Gastrocnemius medialis (tissue), 4 donors: Measurements from ENCODE around the gene DZIP1. TPM values are rescaled to one million over a fixed set of nuclear protein-coding genes. Genes with fewer than 3 reads are reported as not detected.
"Not testable (repeated sequence)": the region's sequence is repeated elsewhere in the genome, so short reads cannot be mapped to it uniquely, and the experiment has no call there.

Experiments used
- ATAC-seq, 2 donors: fragments of 150-250 bp; one replicate each; pipeline ENCODE4 v1.9.1; 2016
- DNase-seq, 2 donors: peaks; one replicate each; pipeline ENCODE4 v3.0.0-alpha.2; 2019
- H3K27ac ChIP-seq, 4 donors: fragments of 200-600 bp; sonication (generic); 1 replicate in 1 of 4; 2 replicates in 3 of 4; pipeline ENCODE4 v1.5.1; 2016 to 2018; ENCODE audit warnings: mild to moderate bottlenecking in 2 of 4, moderate library complexity in 1 of 4
- H3K27me3 ChIP-seq, 3 donors: fragments of 200-600 bp; sonication (generic) in 2 of 3; 1 replicate in 1 of 3; 2 replicates in 2 of 3; pipeline versions ENCODE4 v1.5.1 to v1.6.0; 2016 to 2019; ENCODE audit warnings: mild to moderate bottlenecking in 1 of 3, moderate library complexity in 1 of 3
- H3K36me3 ChIP-seq, 2 donors: fragments of 200-600 bp; sonication (generic) in 1 of 2; one replicate each; pipeline ENCODE4 v1.5.1; 2017 to 2018
- H3K4me1 ChIP-seq, 2 donors: fragments of 200-600 bp; sonication (generic) in 1 of 2; one replicate each; pipeline ENCODE4 v1.5.1; 2016 to 2017; ENCODE audit warnings: mild to moderate bottlenecking in 2 of 2
- H3K4me3 ChIP-seq, 4 donors: fragments of 200-600 bp; sonication (generic) in 3 of 4; 1 replicate in 1 of 4; 2 replicates in 3 of 4; pipeline ENCODE4 v1.5.1; 2016 to 2019; ENCODE audit warnings: mild to moderate bottlenecking in 2 of 4
- H3K9me3 ChIP-seq, 3 donors: fragments of 200-600 bp; sonication (generic) in 2 of 3; 1 replicate in 1 of 3; 2 replicates in 2 of 3; pipeline ENCODE4 v1.5.1; 2016 to 2019
- CTCF ChIP-seq, 5 experiments: fragments of 450-650 bp in 3 of 5; fragments of 200-600 bp in 2 of 5; sonication (generic) in 2 of 5; IDR thresholded peaks in 4 of 5; conservative IDR thresholded peaks in 1 of 5; 1 replicate in 4 of 5; 2 replicates in 1 of 5; pipeline ENCODE4 v1.5.1; 2016 to 2019; ENCODE audit warnings: antibody characterized with exemption in 5 of 5, mild to moderate bottlenecking in 3 of 5, moderate library complexity in 3 of 5
- POLR2A ChIP-seq, 2 donors: fragments of 450-650 bp; IDR thresholded peaks; one replicate each; pipeline ENCODE4 v1.6.1; 2017; ENCODE audit warnings: antibody characterized with exemption in 2 of 2, mild to moderate bottlenecking in 2 of 2, moderate library complexity in 2 of 2
- in situ Hi-C, 4 donors: fragments of 200-750 bp; cut with MboI; loops; one replicate each; pipeline versions ENCODE4 v1.15.0 to v1.8.0; 2017; ENCODE audit warnings: low sequenced_read_pairs in 4 of 4
- intact Hi-C: fragments of 100-400 bp; cut with DNase I; formaldehyde crosslinking; loops from one replicate; pipeline ENCODE4 v1.15.1; 2023; ENCODE audit warnings: low total_unique reads
- total RNA-seq, 4 donors: library from RNA; depleted of rRNA; stranded (reverse); fragments of >200 nt; gene quantifications; one replicate each; pipeline versions ENCODE4 v1.1.0 to v1.2.3, GENCODE V29; 2016

DZIP1 gene
- total RNA-seq, 4 donors from 2014 or later: 0.22 to 5.6 (median 2.2) TPM

DNA sequence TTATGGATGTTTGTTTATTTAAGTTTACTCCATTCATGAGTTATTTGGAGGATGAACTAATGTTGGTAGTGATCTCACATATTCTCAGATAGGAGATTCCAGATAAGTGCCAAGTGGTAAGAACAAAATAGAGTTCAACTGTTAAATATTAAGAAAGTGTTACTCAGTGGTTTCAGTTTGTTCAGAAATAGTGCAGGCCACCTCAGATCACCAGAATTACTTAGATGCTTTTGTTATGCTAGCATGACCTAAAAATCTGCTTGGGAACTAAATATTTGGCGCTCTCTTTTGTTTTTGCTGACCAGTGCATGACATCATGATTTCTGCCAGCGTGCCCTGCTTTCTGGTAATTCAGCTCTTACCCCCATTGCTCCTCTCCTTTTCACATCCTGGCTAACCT, 76.4 kb downstream of the DZIP1 start:
- Histone ChIP-seq H3K36me3 (no peaks in the 10 kb centered on the region), H3K4me1 (no peaks in the 10 kb centered on the region), H3K27ac (no peak overlapping the region), H3K4me3 (no peak overlapping the region), H3K27me3 (no peaks in the 10 kb centered on the region), H3K9me3 (no peaks in the 10 kb centered on the region)
- ATAC-seq: no peak
- in situ Hi-C loops (no loop called here), intact Hi-C loops (no loop called here)
- TF ChIP-seq POLR2A (IDR thresholded peaks at IDR 0.05) (no peak), CTCF (IDR thresholded peaks at IDR 0.05 in 4 of 5, conservative IDR thresholded peaks at IDR 0.05 in 1 of 5) (no peak)
- no peak for DNase-seq

GRCh38 chr13:95565758-95566157, 78.7 kb downstream of the DZIP1 start:
- DNase-seq, H3K4me3 ChIP-seq, ATAC-seq, intact Hi-C loops, H3K27ac ChIP-seq, H3K27me3 ChIP-seq, H3K36me3 ChIP-seq, in situ Hi-C loops, H3K4me1 ChIP-seq, H3K9me3 ChIP-seq: not testable (repeated sequence)

GRCh38 chr13:95564733-95565291, 79.7 kb downstream of the DZIP1 start:
- ATAC-seq: no peak
- TF ChIP-seq POLR2A (IDR thresholded peaks at IDR 0.05): no peak
- no peak for TF ChIP-seq CTCF (IDR thresholded peaks at IDR 0.05 in 4 of 5, conservative IDR thresholded peaks at IDR 0.05 in 1 of 5)

DNA sequence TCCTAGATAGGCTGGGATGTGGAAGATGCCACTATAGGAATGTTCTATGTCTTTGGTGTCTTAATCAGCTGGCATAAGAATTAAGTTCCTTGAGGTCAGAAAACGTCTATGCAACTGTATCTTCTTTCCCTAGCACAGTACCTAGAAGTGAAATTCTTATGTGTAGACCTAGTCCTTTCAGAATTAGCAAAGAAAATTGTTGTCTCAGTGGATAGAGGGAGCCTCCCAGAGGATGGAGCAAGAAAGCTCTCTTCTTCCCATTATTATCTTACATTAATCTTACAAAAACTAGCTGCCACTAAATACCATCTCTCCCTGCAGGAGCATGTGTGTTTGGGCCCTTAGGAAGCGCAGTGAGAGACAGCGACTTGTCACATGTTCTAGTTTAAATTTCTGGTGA, 80.4 kb downstream of the DZIP1 start:
- Histone ChIP-seq H3K4me3 (no peak overlapping the region), H3K9me3 (no peaks in the 10 kb centered on the region), H3K36me3 (no peaks in the 10 kb centered on the region), H3K27ac (no peak overlapping the region), H3K4me1 (no peaks in the 10 kb centered on the region), H3K27me3 (no peaks in the 10 kb centered on the region)
- ATAC-seq (no peak), DNase-seq (no peak)
- TF ChIP-seq CTCF (IDR thresholded peaks at IDR 0.05 in 4 of 5, conservative IDR thresholded peaks at IDR 0.05 in 1 of 5) (no peak), POLR2A (IDR thresholded peaks at IDR 0.05) (no peak)
- intact Hi-C loops (no loop called here), in situ Hi-C loops (no loop called here)

More at GRCh38 chr13:95564733-95565291, 79.7 kb downstream of the DZIP1 start:
- Histone ChIP-seq H3K4me3 (no peak overlapping the region), H3K4me1 (no peaks in the 10 kb centered on the region), H3K27ac (no peak overlapping the region), H3K9me3 (no peaks in the 10 kb centered on the region), H3K36me3 (no peaks in the 10 kb centered on the region), H3K27me3 (no peaks in the 10 kb centered on the region)
- in situ Hi-C loops: no loop called here
- no peak for DNase-seq
- intact Hi-C loops: no loop called here

DNA sequence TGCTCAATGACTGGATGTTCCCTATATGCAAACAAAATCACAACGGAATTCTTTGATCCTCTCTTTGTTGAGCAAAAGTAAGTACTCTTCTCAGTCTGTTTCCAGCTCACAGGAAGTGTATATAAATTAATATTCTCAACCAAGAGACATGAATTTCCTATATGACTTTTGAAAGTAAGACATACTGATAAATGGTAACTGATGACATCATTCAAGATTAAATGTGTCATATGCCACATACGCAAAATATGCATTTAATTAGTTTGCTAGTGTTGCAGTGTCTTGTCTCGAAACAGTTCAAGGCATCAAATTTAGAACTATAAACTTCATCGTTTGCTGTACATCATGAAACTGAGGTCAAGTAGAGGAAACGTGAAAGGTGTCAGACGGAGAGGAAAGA, 84.1 kb downstream of the DZIP1 start:
- Histone ChIP-seq H3K36me3 (no peaks in the 10 kb centered on the region), H3K27ac (no peak overlapping the region), H3K4me1 (no peaks in the 10 kb centered on the region), H3K9me3 (no peaks in the 10 kb centered on the region), H3K4me3 (no peak overlapping the region), H3K27me3 (peaks cover 0 to 2% (median 0%) of the 10 kb centered on the region in 3 donors)
- ATAC-seq (no peak), DNase-seq (no peak)
- TF ChIP-seq POLR2A (IDR thresholded peaks at IDR 0.05): no peak
- TF ChIP-seq CTCF (IDR thresholded peaks at IDR 0.05 in 4 of 5, conservative IDR thresholded peaks at IDR 0.05 in 1 of 5): no peak
- intact Hi-C loops: no loop called here
- in situ Hi-C loops: no loop called here
